CD14-positive monocyte (primary cell): ENCODE measurements around the gene CACNA2D1. TPM values are rescaled to one million over a fixed set of nuclear protein-coding genes. Genes with fewer than 3 reads are reported as not detected.

Experiments used
- DNase-seq, 3 donors: peaks; one replicate each; pipeline ENCODE4 v3.0.0-alpha.2; 2011 to 2022
- H2AFZ ChIP-seq: 2 replicates; pipeline ENCODE4 v1.6.0; 2012; ENCODE audit warnings: mild to moderate bottlenecking, low read depth, low read length, inconsistent platforms; ENCODE audit not compliant: insufficient read depth, poor library complexity, severe bottlenecking
- H3K27ac ChIP-seq, 2 donors: 1 replicate in 1 of 2; 2 replicates in 1 of 2; pipeline ENCODE4 v1.5.1; 2012 to 2013; ENCODE audit warnings: low read length in 2 of 2, control low read depth in 1 of 2, inconsistent platforms in 1 of 2, low read depth in 1 of 2, mild to moderate bottlenecking in 1 of 2
- H3K27me3 ChIP-seq, 2 donors: one replicate each; pipeline versions ENCODE4 v1.6.0 to v1.6.1; 2011 to 2013; ENCODE audit warnings: low read length in 2 of 2; ENCODE audit not compliant: control insufficient read depth in 2 of 2, insufficient read depth in 2 of 2
- H3K36me3 ChIP-seq, 2 donors: replicated peaks in 1 of 2; 1 replicate in 1 of 2; 2 replicates in 1 of 2; pipeline versions ENCODE4 v1.5.1 to v1.6.1; 2012 to 2013; ENCODE audit warnings: low read length in 2 of 2, control low read depth in 1 of 2, inconsistent platforms in 1 of 2, mild to moderate bottlenecking in 1 of 2; ENCODE audit not compliant: insufficient read depth in 2 of 2, control insufficient read depth in 1 of 2
- H3K4me1 ChIP-seq, 2 donors: 1 replicate in 1 of 2; 2 replicates in 1 of 2; pipeline versions ENCODE4 v1.5.1 to v1.6.1; 2012 to 2013; ENCODE audit warnings: low read length in 2 of 2, control low read depth in 1 of 2, inconsistent platforms in 1 of 2, mild to moderate bottlenecking in 1 of 2, moderate library complexity in 1 of 2; ENCODE audit not compliant: insufficient read depth in 2 of 2, control insufficient read depth in 1 of 2
- H3K4me2 ChIP-seq: replicated peaks from 2 replicates; pipeline ENCODE3; 2012; ENCODE audit warnings: low read length, moderate library complexity, mild to moderate bottlenecking; ENCODE audit not compliant: poor library complexity, severe bottlenecking; ENCODE audit errors: extremely low read depth
- H3K4me3 ChIP-seq, 3 experiments: fragments of 200-600 bp in 1 of 3; sonication (generic) in 1 of 3; replicated peaks in 1 of 3; 1 replicate in 2 of 3; 2 replicates in 1 of 3; pipeline ENCODE4 v1.5.1; 2011 to 2013; ENCODE audit warnings: low read length in 3 of 3, mild to moderate bottlenecking in 3 of 3, control low read depth in 2 of 3, low read depth in 2 of 3, inconsistent platforms in 1 of 3, moderate library complexity in 1 of 3
- H3K79me2 ChIP-seq: 2 replicates; pipeline ENCODE4 v1.6.0; 2012; ENCODE audit warnings: mild to moderate bottlenecking, control low read depth, inconsistent platforms, low read length, moderate library complexity; ENCODE audit not compliant: insufficient read depth
- H3K9ac ChIP-seq: 2 replicates; pipeline ENCODE4 v1.6.0; 2017; ENCODE audit warnings: low read length, mild to moderate bottlenecking; ENCODE audit not compliant: insufficient read depth, poor library complexity, severe bottlenecking
- H3K9me3 ChIP-seq, 2 donors: replicated peaks in 1 of 2; 1 replicate in 1 of 2; 2 replicates in 1 of 2; pipeline versions ENCODE4 v1.5.1 to v1.6.1; 2012 to 2013; ENCODE audit warnings: low read length in 2 of 2, control low read depth in 1 of 2; ENCODE audit not compliant: control insufficient read depth in 1 of 2, insufficient read depth in 1 of 2
- H4K20me1 ChIP-seq: 2 replicates; pipeline ENCODE4 v1.6.0; 2012; ENCODE audit warnings: mild to moderate bottlenecking, low read length, control low read depth, moderate library complexity; ENCODE audit not compliant: insufficient read depth
- H3K27ac Mint-ChIP-seq, 7 donors: one replicate each; pipeline ENCODE4 v1.8.0; 2020; ENCODE audit warnings: mild to moderate bottlenecking in 7 of 7, mixed read lengths in 7 of 7, moderate library complexity in 6 of 7, inconsistent platforms in 2 of 7
- H3K27me3 Mint-ChIP-seq, 3 donors: one replicate each; pipeline ENCODE4 v1.8.0; 2021 to 2022; ENCODE audit warnings: low read depth in 3 of 3, mild to moderate bottlenecking in 3 of 3, mixed read lengths in 3 of 3, moderate library complexity in 3 of 3, inconsistent platforms in 1 of 3
- H3K36me3 Mint-ChIP-seq, 2 donors: one replicate each; pipeline ENCODE4 v1.8.0; 2020; ENCODE audit warnings: mixed read lengths in 2 of 2, inconsistent platforms in 1 of 2, mild to moderate bottlenecking in 1 of 2
- H3K4me1 Mint-ChIP-seq: one replicate; pipeline ENCODE4 v1.8.0; 2020; ENCODE audit warnings: mild to moderate bottlenecking, mixed read lengths
- H3K4me3 Mint-ChIP-seq, 2 donors: one replicate each; pipeline ENCODE4 v1.8.0; 2020; ENCODE audit warnings: mild to moderate bottlenecking in 2 of 2, mixed read lengths in 2 of 2, moderate library complexity in 1 of 2
- H3K9me3 Mint-ChIP-seq, 7 donors: one replicate each; pipeline ENCODE4 v1.8.0; 2020 to 2022; ENCODE audit warnings: mixed read lengths in 7 of 7, mild to moderate bottlenecking in 6 of 7, moderate library complexity in 6 of 7, inconsistent platforms in 2 of 7
- WGBS: methylation state at CpG from one replicate; pipeline ENCODE4 v1.1.5; 2013; ENCODE audit warnings: missing lambda C conversion rate; ENCODE audit not compliant: insufficient coverage; 5-methylcytosine and 5-hydroxymethylcytosine counted together
- intact Hi-C, 2 donors: fragments of 100-400 bp; cut with micrococcal nuclease; formaldehyde crosslinking; loops; one replicate each; pipeline versions ENCODE4 v1.15.0 to v1.15.1; 2023
- polyA plus RNA-seq, 3 donors: library from polyadenylated mRNA; depleted of rRNA in 1 of 3; unstranded in 2 of 3; stranded (reverse) in 1 of 3; fragments of 300-500 nt in 2 of 3; fragments of >200 nt in 1 of 3; fragmentation: Illumina TruSeq in 2 of 3; gene quantifications; 1 replicate in 2 of 3; 2 replicates in 1 of 3; pipeline ENCODE4 v1.2.3, GENCODE V29; 2012 to 2021
- TF ChIP-seq, protein P1 (sequence below): fragments of 200-600 bp; IDR thresholded peaks from one replicate; pipeline ENCODE4 v1.8.0; 2022; ENCODE audit warnings: antibody characterized with exemption, mild to moderate bottlenecking

CACNA2D1 gene
- polyA plus RNA-seq, 3 donors, result 0.02 TPM; not detected in 2

DNA sequence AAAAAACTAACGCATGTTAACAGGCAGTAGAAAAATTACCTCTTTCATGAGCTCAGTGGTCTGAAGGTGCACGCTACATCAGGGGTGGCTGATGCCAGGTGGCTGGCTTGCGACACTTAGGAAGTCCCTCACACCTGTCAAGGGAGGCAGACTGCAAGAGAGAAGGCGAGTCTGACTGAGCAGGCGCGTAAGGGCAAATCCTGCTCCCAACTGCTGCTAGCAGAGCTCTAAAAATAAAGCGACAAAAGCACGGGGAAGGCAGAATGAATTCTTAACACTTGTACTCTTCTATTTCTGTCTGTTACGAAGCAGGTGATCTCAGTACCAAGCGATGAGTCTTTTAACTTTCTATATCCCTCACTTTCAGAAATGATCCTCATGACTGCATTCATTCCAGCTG is 33.1 kb downstream of the CACNA2D1 start:
- no peak overlapping the region for H3K27ac Mint-ChIP-seq
- no peak for DNase-seq
- H4K20me1 ChIP-seq, result no peaks in the 10 kb centered on the region
- WGBS, result 98% methylated on average over 10 of the region's 10 CpGs
- no peak overlapping the region for H3K4me2 ChIP-seq
- peaks cover 0 to 2% (median 0%) of the 10 kb centered on the region in 7 donors for H3K9me3 Mint-ChIP-seq
- no peak overlapping the region for H2AFZ ChIP-seq
- no peaks in the 10 kb centered on the region for H3K27me3 Mint-ChIP-seq
- no peaks in the 10 kb centered on the region for H3K27me3 ChIP-seq
- no peak overlapping the region for H3K27ac ChIP-seq
- H3K9me3 ChIP-seq, result no peaks in the 10 kb centered on the region
- TF ChIP-seq, protein P1, sequence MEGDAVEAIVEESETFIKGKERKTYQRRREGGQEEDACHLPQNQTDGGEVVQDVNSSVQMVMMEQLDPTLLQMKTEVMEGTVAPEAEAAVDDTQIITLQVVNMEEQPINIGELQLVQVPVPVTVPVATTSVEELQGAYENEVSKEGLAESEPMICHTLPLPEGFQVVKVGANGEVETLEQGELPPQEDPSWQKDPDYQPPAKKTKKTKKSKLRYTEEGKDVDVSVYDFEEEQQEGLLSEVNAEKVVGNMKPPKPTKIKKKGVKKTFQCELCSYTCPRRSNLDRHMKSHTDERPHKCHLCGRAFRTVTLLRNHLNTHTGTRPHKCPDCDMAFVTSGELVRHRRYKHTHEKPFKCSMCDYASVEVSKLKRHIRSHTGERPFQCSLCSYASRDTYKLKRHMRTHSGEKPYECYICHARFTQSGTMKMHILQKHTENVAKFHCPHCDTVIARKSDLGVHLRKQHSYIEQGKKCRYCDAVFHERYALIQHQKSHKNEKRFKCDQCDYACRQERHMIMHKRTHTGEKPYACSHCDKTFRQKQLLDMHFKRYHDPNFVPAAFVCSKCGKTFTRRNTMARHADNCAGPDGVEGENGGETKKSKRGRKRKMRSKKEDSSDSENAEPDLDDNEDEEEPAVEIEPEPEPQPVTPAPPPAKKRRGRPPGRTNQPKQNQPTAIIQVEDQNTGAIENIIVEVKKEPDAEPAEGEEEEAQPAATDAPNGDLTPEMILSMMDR, result no peak
- H3K4me1 ChIP-seq, result no peaks in the 10 kb centered on the region
- H3K4me3 Mint-ChIP-seq, result no peak overlapping the region
- no peak overlapping the region for H3K4me3 ChIP-seq
- intact Hi-C loops, result no loop called here
- no peaks in the 10 kb centered on the region for H3K36me3 ChIP-seq
- no peak overlapping the region for H3K9ac ChIP-seq
- H3K79me2 ChIP-seq, result no peaks in the 10 kb centered on the region
- no peaks in the 10 kb centered on the region for H3K4me1 Mint-ChIP-seq
- H3K36me3 Mint-ChIP-seq, result no peaks in the 10 kb centered on the region

DNA sequence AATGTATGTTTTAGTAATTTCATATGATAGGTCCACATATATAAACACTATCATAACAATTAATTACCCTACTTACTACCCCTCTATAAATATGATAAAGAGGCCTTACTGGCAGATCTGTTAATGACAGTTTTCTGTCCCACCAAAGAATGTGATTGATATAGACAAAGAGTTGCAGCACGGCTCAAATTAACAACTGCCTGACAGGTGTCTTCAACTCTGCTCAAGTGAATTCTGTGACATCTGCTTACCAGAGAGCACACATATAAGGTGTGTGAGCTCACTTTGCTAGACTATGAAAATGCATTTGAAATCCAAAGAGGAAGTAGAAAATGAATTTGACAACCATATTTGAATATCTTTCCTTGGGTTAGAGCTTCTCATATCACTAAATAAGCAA is 36.6 kb downstream of the CACNA2D1 start:
- no peaks in the 10 kb centered on the region for H3K36me3 ChIP-seq
- H3K27me3 ChIP-seq, result no peaks in the 10 kb centered on the region
- no CpG with 5 or more reads among the region's 1 CpG for WGBS
- H3K4me3 ChIP-seq, result no peak overlapping the region
- no peak overlapping the region for H3K4me2 ChIP-seq
- H3K27ac Mint-ChIP-seq, result no peak overlapping the region
- no peak overlapping the region for H3K27ac ChIP-seq
- TF ChIP-seq, protein P1, result no peak
- H3K4me3 Mint-ChIP-seq, result no peak overlapping the region
- H3K9ac ChIP-seq, result no peak overlapping the region
- intact Hi-C loops, result no loop called here
- H3K27me3 Mint-ChIP-seq, result no peaks in the 10 kb centered on the region
- no peak for DNase-seq
- no peaks in the 10 kb centered on the region for H4K20me1 ChIP-seq
- H3K9me3 ChIP-seq, result no peaks in the 10 kb centered on the region
- peaks cover 0 to 1% (median 0%) of the 10 kb centered on the region in 7 donors for H3K9me3 Mint-ChIP-seq
- H3K36me3 Mint-ChIP-seq, result no peaks in the 10 kb centered on the region
- H2AFZ ChIP-seq, result no peak overlapping the region
- no peaks in the 10 kb centered on the region for H3K4me1 ChIP-seq
- no peaks in the 10 kb centered on the region for H3K79me2 ChIP-seq
- no peaks in the 10 kb centered on the region for H3K4me1 Mint-ChIP-seq
